Cardiac muscle cell (in vitro differentiated cells and primary cell): Measurements from ENCODE around the gene POLR1A. TPM values are rescaled to one million over a fixed set of nuclear protein-coding genes. Genes with fewer than 3 reads are reported as not detected.
A peak's percentile ranks its signal among the peaks of the same experiment; 100 is the strongest.

Experiments
- DNase-seq, 2 donors: peaks; one replicate each; pipeline versions ENCODE4 v3.0.0 to v3.0.0-alpha.2; 2010 to 2017; ENCODE audit warnings: low read depth in 1 of 2, low spot score in 1 of 2
- H3K27ac ChIP-seq: fragments of 200-600 bp; sonication (generic); 2 replicates; pipeline ENCODE4 v1.5.1; 2016
- H3K27me3 ChIP-seq: fragments of 200-600 bp; sonication (generic); 2 replicates; pipeline ENCODE4 v1.6.0; 2016; ENCODE audit warnings: control low read depth
- H3K36me3 ChIP-seq: fragments of 200-600 bp; sonication (generic); 2 replicates; pipeline ENCODE4 v1.5.1; 2016; ENCODE audit warnings: control low read depth
- H3K4me1 ChIP-seq: fragments of 200-600 bp; sonication (generic); 2 replicates; pipeline ENCODE4 v1.8.1; 2017; ENCODE audit warnings: low read depth, mild to moderate bottlenecking, mixed run types
- H3K4me3 ChIP-seq: fragments of 200-600 bp; sonication (generic); 2 replicates; pipeline ENCODE4 v1.5.1; 2016; ENCODE audit warnings: mild to moderate bottlenecking
- H3K9me3 ChIP-seq: fragments of 200-600 bp; sonication (generic); 2 replicates; pipeline ENCODE4 v1.5.1; 2017; ENCODE audit warnings: low read depth, mild to moderate bottlenecking, control low read depth
- polyA plus RNA-seq: library from polyadenylated mRNA; unstranded; fragments of >200 nt; fragmentation: Nextera tagmentation; extraction: Ambion mirVana; gene quantifications from 2 replicates; pipeline ENCODE4 v1.2.1, GENCODE V29; 2016
- total RNA-seq: library from RNA; depleted of rRNA; stranded (reverse); fragments of >200 nt; gene quantifications from 2 replicates; pipeline ENCODE4 v1.2.3, GENCODE V29; 2016
- TF ChIP-seq, protein P1 (sequence below): IDR thresholded peaks from 2 replicates; pipeline ENCODE4 v1.5.1; 2012; ENCODE audit warnings: low read depth, mild to moderate bottlenecking, low read length

The POLR1A gene
- total and polyA plus RNA-seq, 2 experiments from 2014 or later = 6.8 to 19.4 TPM

DNA sequence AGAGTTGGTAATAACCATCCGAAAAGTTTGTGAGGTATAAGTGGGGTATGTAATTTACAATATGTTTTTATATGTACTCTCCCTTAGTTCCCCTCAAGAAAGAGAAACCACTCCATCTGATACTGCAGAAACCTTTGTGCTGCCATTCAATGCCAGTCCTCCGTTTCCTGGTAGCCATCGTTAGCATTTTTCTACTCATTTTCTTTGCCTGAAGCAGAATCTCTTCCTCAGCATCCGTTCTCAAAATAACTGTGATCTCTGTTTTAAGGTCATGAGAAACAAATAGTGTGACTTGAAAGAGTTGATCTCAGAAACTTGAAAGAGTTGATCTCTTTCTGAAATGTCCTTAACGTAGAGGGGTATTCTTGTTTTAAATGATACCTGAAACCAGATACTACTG, 1.3 kb upstream of the POLR1A start:
- Histone ChIP-seq H3K9me3 (no peaks in the 10 kb centered on the region), H3K27ac (no peak overlapping the region), H3K36me3 (peaks cover 14% of the 10 kb centered on the region), H3K4me3 (peak overlapping the region; percentile 65), H3K4me1 (peaks cover 10% of the 10 kb centered on the region), H3K27me3 (no peaks in the 10 kb centered on the region)
- no peak for DNase-seq
- TF ChIP-seq, protein P1, sequence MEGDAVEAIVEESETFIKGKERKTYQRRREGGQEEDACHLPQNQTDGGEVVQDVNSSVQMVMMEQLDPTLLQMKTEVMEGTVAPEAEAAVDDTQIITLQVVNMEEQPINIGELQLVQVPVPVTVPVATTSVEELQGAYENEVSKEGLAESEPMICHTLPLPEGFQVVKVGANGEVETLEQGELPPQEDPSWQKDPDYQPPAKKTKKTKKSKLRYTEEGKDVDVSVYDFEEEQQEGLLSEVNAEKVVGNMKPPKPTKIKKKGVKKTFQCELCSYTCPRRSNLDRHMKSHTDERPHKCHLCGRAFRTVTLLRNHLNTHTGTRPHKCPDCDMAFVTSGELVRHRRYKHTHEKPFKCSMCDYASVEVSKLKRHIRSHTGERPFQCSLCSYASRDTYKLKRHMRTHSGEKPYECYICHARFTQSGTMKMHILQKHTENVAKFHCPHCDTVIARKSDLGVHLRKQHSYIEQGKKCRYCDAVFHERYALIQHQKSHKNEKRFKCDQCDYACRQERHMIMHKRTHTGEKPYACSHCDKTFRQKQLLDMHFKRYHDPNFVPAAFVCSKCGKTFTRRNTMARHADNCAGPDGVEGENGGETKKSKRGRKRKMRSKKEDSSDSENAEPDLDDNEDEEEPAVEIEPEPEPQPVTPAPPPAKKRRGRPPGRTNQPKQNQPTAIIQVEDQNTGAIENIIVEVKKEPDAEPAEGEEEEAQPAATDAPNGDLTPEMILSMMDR = no peak

GRCh38 chr2:86105969-86106945, 571 bp upstream of the POLR1A start, which contains the start of gene PTCD3:
PTCD3 (plus strand) TSS chr2:86106235; CDS start chr2:86106248, 13 bp downstream.
- H3K4me1 ChIP-seq = peaks cover 10% of the 10 kb centered on the region
- H3K27ac ChIP-seq = peak within 1 kb of the TSS; percentile 93
- peaks cover 14% of the 10 kb centered on the region for H3K36me3 ChIP-seq
- TF ChIP-seq, protein P1 = no peak
- peak; percentile 97 for DNase-seq
- peak within 1 kb of the TSS; percentile 65 for H3K4me3 ChIP-seq
- no peaks in the 10 kb centered on the region for H3K9me3 ChIP-seq
- no peaks in the 10 kb centered on the region for H3K27me3 ChIP-seq

- DNase-seq = no peak
- TF ChIP-seq, protein P1 = no peak
- peaks cover 24% of the 10 kb centered on the region for H3K36me3 ChIP-seq
Measured at GRCh38 chr2:86102157-86102556, 3.5 kb downstream of the POLR1A start.

DNA sequence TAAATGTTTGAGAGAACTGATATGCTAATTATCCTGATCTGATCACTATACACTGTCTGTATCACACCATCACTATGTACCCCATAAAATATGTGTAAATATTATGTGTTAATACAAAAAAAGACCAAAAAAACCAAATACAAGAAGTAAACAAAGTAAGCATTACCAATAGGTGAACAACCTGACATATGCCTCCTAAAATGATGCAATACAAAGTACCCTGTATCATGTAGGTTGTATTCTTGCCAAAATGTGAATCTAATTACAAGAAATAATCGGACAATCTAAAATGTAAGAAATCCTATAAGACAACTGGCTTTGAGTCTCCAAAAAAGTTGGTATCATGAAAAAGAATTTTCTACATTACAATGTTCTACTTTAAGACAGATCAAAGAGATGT, 7.8 kb downstream of the POLR1A start:
- no peak overlapping the region for H3K27ac ChIP-seq
- no peaks in the 10 kb centered on the region for H3K9me3 ChIP-seq
- TF ChIP-seq, protein P1 = no peak
- H3K27me3 ChIP-seq = no peaks in the 10 kb centered on the region
- no peak for DNase-seq
- H3K4me3 ChIP-seq = no peak overlapping the region
- H3K4me1 ChIP-seq = no peaks in the 10 kb centered on the region
- peaks cover 41% of the 10 kb centered on the region for H3K36me3 ChIP-seq

More at GRCh38 chr2:86102157-86102556, 3.5 kb downstream of the POLR1A start:
- Histone ChIP-seq H3K27me3 (no peaks in the 10 kb centered on the region), H3K9me3 (no peaks in the 10 kb centered on the region), H3K4me3 (no peak overlapping the region), H3K4me1 (peaks cover 5% of the 10 kb centered on the region), H3K27ac (no peak overlapping the region)

- DNase-seq = no peak
- Histone ChIP-seq H3K4me3 (no peak overlapping the region), H3K27ac (no peak overlapping the region), H3K27me3 (no peaks in the 10 kb centered on the region), H3K36me3 (peaks cover 41% of the 10 kb centered on the region), H3K4me1 (no peaks in the 10 kb centered on the region), H3K9me3 (no peaks in the 10 kb centered on the region)
- TF ChIP-seq, protein P1 = no peak
Measured at GRCh38 chr2:86097114-86097896, 8.4 kb downstream of the POLR1A start.
